ENCODE data around the gene STARD4.

- TF ChIP-seq CTCF (IDR thresholded peaks at IDR 0.05) (no peak), POLR2A (IDR thresholded peaks at IDR 0.05) (no peak)
Measured at GRCh38 chr5:111551161-111551560, 38.8 kb upstream of the STARD4 start.

Measured in thyroid gland (tissue), 4 donors.